Gastrocnemius medialis (tissue), 4 donors: Measurements from ENCODE around the gene RPS6KB2. TPM values are rescaled to one million over a fixed set of nuclear protein-coding genes. Genes with fewer than 3 reads are reported as not detected.
"Not testable (repeated sequence)": the region's sequence is repeated elsewhere in the genome, so short reads cannot be mapped to it uniquely, and the experiment has no call there.

Experiments used
- ATAC-seq, 2 donors: fragments of 150-250 bp; one replicate each; pipeline ENCODE4 v1.9.1; 2016
- DNase-seq, 2 donors: peaks; one replicate each; pipeline ENCODE4 v3.0.0-alpha.2; 2019
- H3K27ac ChIP-seq, 4 donors: fragments of 200-600 bp; sonication (generic); 1 replicate in 1 of 4; 2 replicates in 3 of 4; pipeline ENCODE4 v1.5.1; 2016 to 2018; ENCODE audit warnings: mild to moderate bottlenecking in 2 of 4, moderate library complexity in 1 of 4
- H3K27me3 ChIP-seq, 3 donors: fragments of 200-600 bp; sonication (generic) in 2 of 3; 1 replicate in 1 of 3; 2 replicates in 2 of 3; pipeline versions ENCODE4 v1.5.1 to v1.6.0; 2016 to 2019; ENCODE audit warnings: mild to moderate bottlenecking in 1 of 3, moderate library complexity in 1 of 3
- H3K36me3 ChIP-seq, 2 donors: fragments of 200-600 bp; sonication (generic) in 1 of 2; one replicate each; pipeline ENCODE4 v1.5.1; 2017 to 2018
- H3K4me1 ChIP-seq, 2 donors: fragments of 200-600 bp; sonication (generic) in 1 of 2; one replicate each; pipeline ENCODE4 v1.5.1; 2016 to 2017; ENCODE audit warnings: mild to moderate bottlenecking in 2 of 2
- H3K4me3 ChIP-seq, 4 donors: fragments of 200-600 bp; sonication (generic) in 3 of 4; 1 replicate in 1 of 4; 2 replicates in 3 of 4; pipeline ENCODE4 v1.5.1; 2016 to 2019; ENCODE audit warnings: mild to moderate bottlenecking in 2 of 4
- H3K9me3 ChIP-seq, 3 donors: fragments of 200-600 bp; sonication (generic) in 2 of 3; 1 replicate in 1 of 3; 2 replicates in 2 of 3; pipeline ENCODE4 v1.5.1; 2016 to 2019
- CTCF ChIP-seq, 5 experiments: fragments of 450-650 bp in 3 of 5; fragments of 200-600 bp in 2 of 5; sonication (generic) in 2 of 5; IDR thresholded peaks in 4 of 5; conservative IDR thresholded peaks in 1 of 5; 1 replicate in 4 of 5; 2 replicates in 1 of 5; pipeline ENCODE4 v1.5.1; 2016 to 2019; ENCODE audit warnings: antibody characterized with exemption in 5 of 5, mild to moderate bottlenecking in 3 of 5, moderate library complexity in 3 of 5
- POLR2A ChIP-seq, 2 donors: fragments of 450-650 bp; IDR thresholded peaks; one replicate each; pipeline ENCODE4 v1.6.1; 2017; ENCODE audit warnings: antibody characterized with exemption in 2 of 2, mild to moderate bottlenecking in 2 of 2, moderate library complexity in 2 of 2
- in situ Hi-C, 4 donors: fragments of 200-750 bp; cut with MboI; loops; one replicate each; pipeline versions ENCODE4 v1.15.0 to v1.8.0; 2017; ENCODE audit warnings: low sequenced_read_pairs in 4 of 4
- intact Hi-C: fragments of 100-400 bp; cut with DNase I; formaldehyde crosslinking; loops from one replicate; pipeline ENCODE4 v1.15.1; 2023; ENCODE audit warnings: low total_unique reads
- total RNA-seq, 4 donors: library from RNA; depleted of rRNA; stranded (reverse); fragments of >200 nt; gene quantifications; one replicate each; pipeline versions ENCODE4 v1.1.0 to v1.2.3, GENCODE V29; 2016

Gene RPS6KB2
- total RNA-seq, 4 donors from 2014 or later: 38.0 to 74.1 (median 39.4) TPM

GRCh38 chr11:67464411-67465188 is 36.3 kb downstream of the RPS6KB2 start:
- in situ Hi-C loops (no loop called here), intact Hi-C loops (loop anchor here (2.0 to 5.0 kb wide), 2 partner anchors 22 to 37 kb away; partner anchors contain the start of genes CORO1B and RPS6KB2)
- no peaks in the 10 kb centered on the region for H3K9me3 ChIP-seq
- no peaks in the 10 kb centered on the region for H3K27me3 ChIP-seq
- peaks cover 15 to 20% of the 10 kb centered on the region in 2 donors for H3K4me1 ChIP-seq
- peak overlapping the region; percentile 51 to 67 (median 62) for H3K4me3 ChIP-seq
- peak; percentile 21 to 26 for TF ChIP-seq POLR2A (IDR thresholded peaks at IDR 0.05)
- no peak for TF ChIP-seq CTCF (IDR thresholded peaks at IDR 0.05 in 4 of 5, conservative IDR thresholded peaks at IDR 0.05 in 1 of 5)
- ATAC-seq: peak; percentile 31 to 56
- peak; percentile 66 to 79 for DNase-seq
- no peaks in the 10 kb centered on the region for H3K36me3 ChIP-seq
- peak overlapping the region; percentile 70 to 94 (median 83) for H3K27ac ChIP-seq

GRCh38 chr11:67465189-67465510 is 36.9 kb downstream of the RPS6KB2 start:
- TF ChIP-seq POLR2A (IDR thresholded peaks at IDR 0.05): no peak
- TF ChIP-seq CTCF (IDR thresholded peaks at IDR 0.05 in 4 of 5, conservative IDR thresholded peaks at IDR 0.05 in 1 of 5): no peak
- H3K27me3 ChIP-seq: no peaks in the 10 kb centered on the region
- no peaks in the 10 kb centered on the region for H3K36me3 ChIP-seq
- intact Hi-C loops (loop anchor here (2.0 to 5.0 kb wide), 2 partner anchors 22 to 38 kb away; partner anchors contain the start of genes CORO1B and RPS6KB2), in situ Hi-C loops (no loop called here)
- peaks cover 15 to 23% of the 10 kb centered on the region in 2 donors for H3K4me1 ChIP-seq
- ATAC-seq (no peak), DNase-seq (no peak)
- peak overlapping the region; percentile 51 to 67 (median 62) for H3K4me3 ChIP-seq
- no peaks in the 10 kb centered on the region for H3K9me3 ChIP-seq
- peak overlapping the region; percentile 70 to 94 (median 83) for H3K27ac ChIP-seq

GRCh38 chr11:67465530-67465929 is 37.2 kb downstream of the RPS6KB2 start:
- H3K9me3 ChIP-seq, H3K36me3 ChIP-seq, H3K27me3 ChIP-seq, DNase-seq, in situ Hi-C loops, ATAC-seq: not testable (repeated sequence)
- H3K4me1 ChIP-seq: peaks cover 15 to 23% of the 10 kb centered on the region in 2 donors
- intact Hi-C loops: loop anchor here (2.0 to 5.0 kb wide), 2 partner anchors 23 to 38 kb away; partner anchors contain the start of genes CORO1B and RPS6KB2
- H3K27ac ChIP-seq: peak overlapping the region in 3 of 4 donors; percentile 81 to 94 (median 85)
- H3K4me3 ChIP-seq: peak overlapping the region in 2 of 4 donors; percentile 67

GRCh38 chr11:67466367-67466766 is 38.1 kb downstream of the RPS6KB2 start:
- intact Hi-C loops: loop anchor here (5.0 kb wide), 1 partner anchor 39 kb away; the partner anchor contains the start of gene RPS6KB2
- H3K9me3 ChIP-seq: no peaks in the 10 kb centered on the region
- H3K4me3 ChIP-seq: no peak overlapping the region
- no peak for TF ChIP-seq POLR2A (IDR thresholded peaks at IDR 0.05)
- ATAC-seq (no peak), DNase-seq (no peak)
- in situ Hi-C loops: no loop called here
- H3K36me3 ChIP-seq: no peaks in the 10 kb centered on the region
- H3K27ac ChIP-seq: no peak overlapping the region
- H3K27me3 ChIP-seq: no peaks in the 10 kb centered on the region
- peaks cover 15 to 23% of the 10 kb centered on the region in 2 donors for H3K4me1 ChIP-seq

GRCh38 chr11:67466962-67467771 is 38.9 kb downstream of the RPS6KB2 start:
- TF ChIP-seq POLR2A (IDR thresholded peaks at IDR 0.05): no peak
- no peak for TF ChIP-seq CTCF (IDR thresholded peaks at IDR 0.05 in 4 of 5, conservative IDR thresholded peaks at IDR 0.05 in 1 of 5)
- intact Hi-C loops: loop anchor here (5.0 kb wide), 1 partner anchor 40 kb away; the partner anchor contains the start of gene RPS6KB2
- no peak overlapping the region for H3K4me3 ChIP-seq
- H3K9me3 ChIP-seq: no peaks in the 10 kb centered on the region
- H3K27me3 ChIP-seq: no peaks in the 10 kb centered on the region
- H3K36me3 ChIP-seq: no peaks in the 10 kb centered on the region
- H3K27ac ChIP-seq: no peak overlapping the region
- DNase-seq (no peak), ATAC-seq (no peak)
- H3K4me1 ChIP-seq: peaks cover 15 to 23% of the 10 kb centered on the region in 2 donors
- in situ Hi-C loops: no loop called here
